Gastrocnemius medialis (tissue), 4 donors: ENCODE measurements around the gene SH2D4B. TPM values are rescaled to one million over a fixed set of nuclear protein-coding genes. Genes with fewer than 3 reads are reported as not detected.

Source experiments
- ATAC-seq, 2 donors: fragments of 150-250 bp; one replicate each; pipeline ENCODE4 v1.9.1; 2016
- DNase-seq, 2 donors: peaks; one replicate each; pipeline ENCODE4 v3.0.0-alpha.2; 2019
- H3K27ac ChIP-seq, 4 donors: fragments of 200-600 bp; sonication (generic); 1 replicate in 1 of 4; 2 replicates in 3 of 4; pipeline ENCODE4 v1.5.1; 2016 to 2018; ENCODE audit warnings: mild to moderate bottlenecking in 2 of 4, moderate library complexity in 1 of 4
- H3K27me3 ChIP-seq, 3 donors: fragments of 200-600 bp; sonication (generic) in 2 of 3; 1 replicate in 1 of 3; 2 replicates in 2 of 3; pipeline versions ENCODE4 v1.5.1 to v1.6.0; 2016 to 2019; ENCODE audit warnings: mild to moderate bottlenecking in 1 of 3, moderate library complexity in 1 of 3
- H3K36me3 ChIP-seq, 2 donors: fragments of 200-600 bp; sonication (generic) in 1 of 2; one replicate each; pipeline ENCODE4 v1.5.1; 2017 to 2018
- H3K4me1 ChIP-seq, 2 donors: fragments of 200-600 bp; sonication (generic) in 1 of 2; one replicate each; pipeline ENCODE4 v1.5.1; 2016 to 2017; ENCODE audit warnings: mild to moderate bottlenecking in 2 of 2
- H3K4me3 ChIP-seq, 4 donors: fragments of 200-600 bp; sonication (generic) in 3 of 4; 1 replicate in 1 of 4; 2 replicates in 3 of 4; pipeline ENCODE4 v1.5.1; 2016 to 2019; ENCODE audit warnings: mild to moderate bottlenecking in 2 of 4
- H3K9me3 ChIP-seq, 3 donors: fragments of 200-600 bp; sonication (generic) in 2 of 3; 1 replicate in 1 of 3; 2 replicates in 2 of 3; pipeline ENCODE4 v1.5.1; 2016 to 2019
- CTCF ChIP-seq, 5 experiments: fragments of 450-650 bp in 3 of 5; fragments of 200-600 bp in 2 of 5; sonication (generic) in 2 of 5; IDR thresholded peaks in 4 of 5; conservative IDR thresholded peaks in 1 of 5; 1 replicate in 4 of 5; 2 replicates in 1 of 5; pipeline ENCODE4 v1.5.1; 2016 to 2019; ENCODE audit warnings: antibody characterized with exemption in 5 of 5, mild to moderate bottlenecking in 3 of 5, moderate library complexity in 3 of 5
- POLR2A ChIP-seq, 2 donors: fragments of 450-650 bp; IDR thresholded peaks; one replicate each; pipeline ENCODE4 v1.6.1; 2017; ENCODE audit warnings: antibody characterized with exemption in 2 of 2, mild to moderate bottlenecking in 2 of 2, moderate library complexity in 2 of 2
- in situ Hi-C, 4 donors: fragments of 200-750 bp; cut with MboI; loops; one replicate each; pipeline versions ENCODE4 v1.15.0 to v1.8.0; 2017; ENCODE audit warnings: low sequenced_read_pairs in 4 of 4
- intact Hi-C: fragments of 100-400 bp; cut with DNase I; formaldehyde crosslinking; loops from one replicate; pipeline ENCODE4 v1.15.1; 2023; ENCODE audit warnings: low total_unique reads
- total RNA-seq, 4 donors: library from RNA; depleted of rRNA; stranded (reverse); fragments of >200 nt; gene quantifications; one replicate each; pipeline versions ENCODE4 v1.1.0 to v1.2.3, GENCODE V29; 2016

SH2D4B gene
- total RNA-seq, 4 donors from 2014 or later, result not detected

DNA sequence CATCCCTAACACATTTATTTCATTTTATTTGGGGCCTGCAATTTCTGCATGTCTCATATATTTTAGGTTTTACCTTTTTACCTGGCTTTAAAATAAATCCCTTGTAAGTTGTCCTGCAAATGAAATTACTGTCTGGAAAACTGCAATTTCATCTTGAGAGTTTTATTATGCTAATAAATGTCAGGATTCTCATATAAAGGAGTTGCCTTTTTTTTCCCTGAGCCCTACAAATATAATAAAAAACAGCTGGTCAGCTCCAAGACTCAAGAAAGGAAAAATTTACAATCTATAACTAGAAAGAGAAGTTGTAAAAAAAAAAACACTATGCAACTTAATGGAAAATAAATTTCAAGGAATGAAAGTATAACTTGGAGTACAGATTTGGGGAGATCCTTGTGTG is 108.7 kb downstream of the SH2D4B start:
- H3K27me3 ChIP-seq, result no peaks in the 10 kb centered on the region
- no peaks in the 10 kb centered on the region for H3K36me3 ChIP-seq
- ATAC-seq (no peak), DNase-seq (no peak)
- no peak for TF ChIP-seq CTCF (IDR thresholded peaks at IDR 0.05 in 4 of 5, conservative IDR thresholded peaks at IDR 0.05 in 1 of 5)
- TF ChIP-seq POLR2A (IDR thresholded peaks at IDR 0.05), result no peak
- in situ Hi-C loops, result no loop called here
- H3K4me1 ChIP-seq, result no peaks in the 10 kb centered on the region
- intact Hi-C loops, result no loop called here
- H3K27ac ChIP-seq, result no peak overlapping the region
- no peak overlapping the region for H3K4me3 ChIP-seq
- H3K9me3 ChIP-seq, result no peaks in the 10 kb centered on the region

DNA sequence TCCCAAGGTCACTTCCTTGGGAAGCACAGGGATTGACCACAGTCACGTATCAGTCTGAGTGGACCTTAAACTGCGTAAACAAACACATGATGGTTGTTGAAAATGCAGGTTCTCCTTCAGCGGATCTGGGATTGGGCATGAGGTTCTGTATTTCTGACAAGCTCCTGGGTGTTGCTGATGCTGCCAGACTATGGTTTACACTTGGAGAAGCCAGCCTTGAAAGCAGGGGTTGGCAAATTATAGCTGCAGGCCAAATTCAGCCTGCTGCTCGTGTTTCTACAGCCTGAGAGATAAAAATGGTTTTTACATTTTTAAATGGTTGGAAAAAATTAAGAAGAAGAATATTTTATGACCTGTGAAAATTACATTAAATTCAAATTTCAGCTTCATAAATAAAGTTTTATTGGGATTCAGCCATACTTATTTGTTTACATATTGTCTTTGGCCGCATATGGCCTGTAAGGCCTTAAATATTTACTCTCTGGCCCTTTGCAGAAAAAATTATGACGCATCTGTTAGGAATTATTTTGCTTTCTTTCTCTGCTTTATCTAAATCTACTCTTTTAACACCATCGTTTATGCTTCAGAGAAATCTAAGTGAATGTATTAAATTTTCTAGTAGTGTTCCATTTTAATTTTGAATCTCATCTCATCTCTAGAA is 109.6 kb downstream of the SH2D4B start:
- Histone ChIP-seq H3K27ac (no peak overlapping the region), H3K4me3 (no peak overlapping the region), H3K36me3 (no peaks in the 10 kb centered on the region), H3K9me3 (no peaks in the 10 kb centered on the region), H3K27me3 (no peaks in the 10 kb centered on the region), H3K4me1 (no peaks in the 10 kb centered on the region)
- in situ Hi-C loops, result no loop called here
- ATAC-seq, result no peak
- TF ChIP-seq POLR2A (IDR thresholded peaks at IDR 0.05), result no peak
- no peak for TF ChIP-seq CTCF (IDR thresholded peaks at IDR 0.05 in 4 of 5, conservative IDR thresholded peaks at IDR 0.05 in 1 of 5)
- DNase-seq, result no peak
- intact Hi-C loops, result no loop called here

- Histone ChIP-seq H3K9me3 (no peaks in the 10 kb centered on the region), H3K27ac (no peak overlapping the region), H3K27me3 (no peaks in the 10 kb centered on the region), H3K4me1 (no peaks in the 10 kb centered on the region), H3K4me3 (no peak overlapping the region), H3K36me3 (no peaks in the 10 kb centered on the region)
- ATAC-seq (no peak), DNase-seq (no peak)
- no peak for TF ChIP-seq POLR2A (IDR thresholded peaks at IDR 0.05)
- no peak for TF ChIP-seq CTCF (IDR thresholded peaks at IDR 0.05 in 4 of 5, conservative IDR thresholded peaks at IDR 0.05 in 1 of 5)
- in situ Hi-C loops, result no loop called here
- intact Hi-C loops, result no loop called here
Observed at GRCh38 chr10:80648106-80648505, 110.4 kb downstream of the SH2D4B start.

GRCh38 chr10:80649183-80649582 is 111.5 kb downstream of the SH2D4B start:
- no peak overlapping the region for H3K27ac ChIP-seq
- DNase-seq, result no peak
- ATAC-seq, result no peak

More at GRCh38 chr10:80649183-80649582, 111.5 kb downstream of the SH2D4B start:
- TF ChIP-seq CTCF (IDR thresholded peaks at IDR 0.05 in 4 of 5, conservative IDR thresholded peaks at IDR 0.05 in 1 of 5) (no peak), POLR2A (IDR thresholded peaks at IDR 0.05) (no peak)
- in situ Hi-C loops, result no loop called here
- Histone ChIP-seq H3K27me3 (no peaks in the 10 kb centered on the region), H3K4me3 (no peak overlapping the region), H3K4me1 (no peaks in the 10 kb centered on the region), H3K9me3 (peaks cover 0 to 3% (median 0%) of the 10 kb centered on the region in 3 donors), H3K36me3 (no peaks in the 10 kb centered on the region)
- intact Hi-C loops, result no loop called here
